ENCODE data around the gene FAM237B.
"Not testable (repeated sequence)": the region's sequence is repeated elsewhere in the genome, so short reads cannot be mapped to it uniquely, and the experiment has no call there.

Gene FAM237B

DNA sequence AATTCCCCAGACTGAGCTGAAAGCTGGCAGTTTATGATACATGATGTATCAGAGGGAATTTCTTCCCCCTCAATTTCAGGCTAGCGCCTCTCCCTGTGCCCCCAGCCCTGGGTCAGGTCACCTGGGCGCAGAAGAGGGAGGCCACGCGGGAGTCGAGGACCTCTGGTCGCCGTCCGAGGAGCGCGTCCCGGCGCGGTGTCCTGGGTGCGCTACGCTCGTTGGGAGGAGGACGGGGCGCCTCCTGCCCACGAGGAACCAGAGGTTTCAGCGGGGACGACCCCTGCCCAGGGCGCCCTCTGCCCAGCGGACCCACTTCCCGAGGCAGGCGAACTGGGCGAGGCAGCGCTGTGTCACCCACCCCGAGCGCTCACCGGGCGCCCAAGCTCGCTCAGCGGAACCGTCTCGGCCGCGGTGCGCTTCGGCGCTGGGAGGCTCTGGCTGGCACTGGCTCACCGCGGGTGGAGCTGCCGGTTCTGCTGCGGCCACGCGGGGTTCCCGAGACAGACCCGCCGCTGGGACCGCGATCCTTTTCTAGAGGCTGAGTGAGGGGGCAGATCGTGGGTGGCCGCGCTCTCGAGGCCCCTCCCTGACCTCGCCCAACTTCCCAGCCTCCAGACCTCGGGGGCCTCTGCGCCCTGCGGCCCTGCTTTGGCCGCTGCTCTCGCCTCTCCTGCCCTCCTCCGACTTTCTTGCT, at the start of gene FAM237B:
Gene FAM237B (minus strand): TSS at position 504 of the 694 bp plus-strand sequence. CDS start 1,556 bp downstream, outside the sequence.
- DNase-seq: no peak

DNA sequence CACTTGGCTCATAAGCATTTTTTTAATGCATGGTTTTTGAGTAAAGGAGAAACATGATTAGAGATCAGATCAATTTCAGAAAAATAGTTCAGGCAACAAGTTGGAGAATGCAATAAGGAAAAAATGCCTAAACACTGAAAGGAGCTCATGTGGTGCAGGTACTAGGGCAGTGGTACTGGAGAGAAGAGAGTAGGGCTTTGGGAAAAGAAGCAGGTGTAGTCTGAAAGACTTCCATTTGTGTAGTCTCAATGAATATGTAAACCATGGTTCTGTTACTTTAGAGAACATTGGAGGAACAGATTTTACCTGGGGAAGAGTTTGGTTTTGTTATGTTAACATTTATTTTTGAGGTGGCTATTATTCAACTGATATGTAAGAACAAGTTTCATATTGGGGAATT, 30.9 kb upstream of the FAM237B start:
- DNase-seq: no peak

DNA sequence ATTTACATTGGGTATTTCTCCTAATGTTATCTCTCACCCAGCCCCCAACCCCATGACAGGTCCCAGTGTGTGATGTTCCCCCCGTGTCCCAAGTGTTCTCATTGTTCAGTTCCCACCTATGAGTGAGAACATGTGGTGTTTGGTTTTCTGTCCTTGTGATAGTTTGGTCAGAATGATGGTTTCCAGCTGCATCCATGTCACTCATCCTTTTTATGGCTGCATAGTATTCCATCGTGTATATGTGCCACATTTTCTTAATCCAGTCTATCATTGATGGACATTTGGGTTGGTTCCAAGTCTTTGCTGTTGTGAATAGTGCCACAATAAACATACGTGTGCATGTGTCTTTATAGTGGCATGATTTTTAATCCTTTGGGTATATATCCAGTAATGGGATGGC, 28.9 kb upstream of the FAM237B start:
- not testable (repeated sequence) for DNase-seq

DNA sequence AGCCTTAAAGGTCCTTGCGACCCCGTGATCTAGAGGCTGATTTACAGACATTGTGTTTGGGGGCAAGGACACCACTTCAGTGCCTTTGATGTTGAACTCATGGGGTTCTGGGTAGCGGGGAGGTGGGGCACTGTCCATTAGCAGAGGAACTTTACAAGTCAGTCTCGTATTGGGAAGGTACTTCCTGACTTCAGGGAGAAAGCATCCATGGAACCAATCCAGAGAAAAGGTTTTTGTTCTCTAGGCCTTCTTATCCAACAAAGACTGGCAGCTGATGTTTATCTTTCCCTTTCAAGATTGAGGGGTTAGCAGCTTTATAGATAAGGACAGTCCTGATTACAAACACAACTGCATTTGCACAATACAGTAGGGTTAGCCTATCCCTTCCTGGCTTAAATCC, 28.2 kb upstream of the FAM237B start:
- no peak for DNase-seq

DNA sequence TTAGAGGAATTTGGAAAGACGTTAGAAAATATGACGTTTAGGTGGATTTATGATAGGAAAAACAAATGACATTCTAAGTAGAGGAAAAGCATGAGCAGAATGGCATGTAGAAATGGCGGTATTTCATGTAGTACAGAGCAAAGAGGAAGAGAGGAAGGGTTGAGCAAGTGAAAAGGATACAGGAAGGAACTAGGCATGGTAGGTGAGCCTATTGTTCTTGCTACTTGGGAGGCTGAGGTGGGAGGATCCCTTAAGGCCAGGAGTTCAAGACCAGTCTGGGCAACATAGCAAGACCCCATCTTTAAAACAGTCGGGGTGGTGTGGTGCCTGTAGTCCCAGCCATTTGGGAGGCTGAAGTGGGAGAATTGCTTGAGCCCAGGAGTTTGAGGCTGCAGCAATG, 26.7 kb upstream of the FAM237B start:
- no peak for DNase-seq

DNA sequence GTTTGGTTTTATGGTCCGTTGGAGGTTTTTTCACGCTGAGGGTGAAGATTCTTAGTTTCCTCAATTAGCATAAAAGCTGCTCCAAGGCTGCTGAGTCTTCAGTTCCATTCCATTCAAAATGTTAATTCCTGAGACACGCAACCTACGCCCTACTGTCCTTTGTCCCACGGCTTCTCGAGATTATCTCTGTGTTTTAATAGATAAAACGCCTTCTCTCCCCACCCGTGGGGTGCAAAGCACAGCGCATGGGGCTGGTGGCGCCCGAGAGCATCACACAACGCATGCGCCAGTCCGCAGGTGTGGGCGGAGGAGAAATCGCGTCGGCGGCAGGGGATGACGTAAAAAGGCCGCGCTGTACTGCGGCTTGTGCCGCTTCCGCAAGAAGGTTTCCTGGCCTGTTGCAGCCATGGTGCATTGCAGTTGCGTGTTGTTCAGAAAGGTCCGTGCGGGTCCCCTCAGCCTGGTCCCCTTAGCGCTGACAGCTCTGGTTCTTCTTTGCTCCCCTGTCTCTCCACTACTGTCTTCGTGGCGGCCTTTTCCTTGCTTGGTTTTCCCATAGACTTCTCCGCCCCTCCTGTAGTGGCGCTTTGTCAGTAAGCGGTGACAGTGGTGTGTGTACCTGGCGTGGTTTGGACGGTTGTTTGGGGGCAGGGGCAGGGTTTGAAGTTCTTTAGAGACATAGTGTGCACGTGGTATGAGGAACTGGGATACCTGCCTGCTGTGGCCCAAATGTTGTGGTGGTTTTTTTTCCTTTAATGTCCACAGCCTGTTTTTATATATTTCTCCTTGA, 25.4 kb upstream of the FAM237B start, which contains the start of gene GTPBP10:
Gene GTPBP10 (plus strand): TSS at position 381 of the 790 bp plus-strand sequence. CDS start 26 bp downstream, at position 407.
- peak; percentile 94 for DNase-seq

DNA sequence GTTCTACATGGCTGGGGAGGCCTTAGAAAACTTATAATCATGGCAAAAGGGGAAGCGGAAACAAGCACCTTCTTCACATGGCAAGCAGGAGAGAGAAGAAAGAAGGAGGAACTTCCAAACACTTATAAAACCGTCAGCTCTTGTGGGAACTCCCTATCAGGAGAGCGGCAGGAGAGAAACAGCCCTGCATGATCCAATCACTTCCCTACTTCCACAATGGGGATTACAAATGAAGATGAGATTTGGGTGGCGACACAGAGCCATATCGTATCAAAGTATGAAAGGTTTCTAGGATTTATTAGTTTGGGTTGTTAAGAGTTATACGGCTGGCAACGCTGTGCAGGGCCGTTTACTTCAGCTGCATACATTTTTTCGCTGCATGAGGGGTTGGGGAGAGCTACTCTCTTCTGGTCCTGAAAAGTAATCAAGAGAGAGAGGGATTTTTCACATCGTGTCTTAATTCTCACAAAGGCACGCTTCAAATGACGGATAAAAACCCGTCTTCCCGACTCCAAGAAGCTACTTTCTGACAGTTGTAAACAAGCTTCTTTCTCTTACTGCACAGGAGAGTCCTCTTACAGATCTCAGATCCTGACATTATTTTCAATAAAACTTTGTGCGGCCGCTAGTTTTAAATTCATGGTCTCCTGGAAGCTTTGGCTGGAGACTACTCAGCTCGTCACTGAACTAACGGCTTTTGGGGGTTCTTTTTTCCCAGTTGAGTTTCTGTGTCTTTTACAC, 24.7 kb upstream of the FAM237B start:
- DNase-seq: no peak

DNA sequence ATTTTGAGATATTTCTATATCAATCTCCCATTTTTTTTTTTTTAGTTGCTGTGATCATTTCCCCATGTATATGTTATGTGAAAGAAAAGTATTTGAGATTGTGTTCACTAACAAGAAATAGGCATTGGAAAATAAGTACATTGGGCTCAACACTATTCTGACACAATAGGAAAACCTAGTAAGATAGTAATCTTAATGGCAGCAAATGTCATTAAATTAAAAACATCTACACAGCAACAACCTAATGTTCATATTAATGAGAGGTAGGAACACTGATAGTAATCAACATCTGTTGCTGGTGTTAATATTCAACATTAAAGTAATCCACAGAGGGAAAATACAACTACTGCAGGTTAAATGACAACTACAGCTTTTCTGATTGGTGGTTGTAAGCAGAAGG, 23.9 kb upstream of the FAM237B start:
- DNase-seq: no peak

DNA sequence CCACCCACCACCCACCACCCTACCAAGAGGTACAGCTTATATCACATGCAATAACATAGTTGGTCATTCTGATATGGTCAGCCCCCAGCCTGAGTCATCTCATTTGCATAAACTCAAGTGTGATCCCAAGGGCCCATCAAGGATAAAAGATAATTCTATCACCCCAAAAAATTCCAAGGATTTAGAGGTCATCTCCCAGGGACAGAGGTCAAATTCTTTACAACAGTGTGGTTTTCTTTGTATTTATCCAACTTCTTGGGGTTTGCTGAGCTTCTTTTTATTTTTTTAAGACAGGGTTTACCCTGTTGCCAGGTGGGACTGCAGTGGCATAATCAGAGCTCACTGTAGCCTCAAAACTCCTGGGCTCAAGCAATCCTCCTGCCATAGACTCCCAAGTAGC, 16.0 kb upstream of the FAM237B start:
- DNase-seq: no peak

DNA sequence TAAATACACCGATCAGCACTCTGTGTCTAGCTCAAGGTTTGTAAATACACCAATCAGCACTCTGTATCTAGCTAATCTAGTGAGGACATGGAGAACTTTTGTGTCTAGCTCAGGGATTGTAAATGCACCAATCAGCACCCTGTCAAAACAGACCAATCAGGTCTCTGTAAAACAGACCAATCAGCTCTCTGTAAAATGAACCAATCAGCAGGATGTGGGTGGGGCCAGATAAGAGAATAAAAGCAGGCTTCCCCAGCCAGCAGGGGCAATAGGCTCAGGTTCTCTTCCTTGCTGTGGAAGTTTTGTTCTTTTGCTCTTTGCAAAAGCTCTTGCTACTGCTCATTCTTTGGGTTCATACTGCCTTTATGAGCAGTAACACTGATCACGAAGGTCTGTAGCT, 13.8 kb upstream of the FAM237B start:
- not testable (repeated sequence) for DNase-seq

DNA sequence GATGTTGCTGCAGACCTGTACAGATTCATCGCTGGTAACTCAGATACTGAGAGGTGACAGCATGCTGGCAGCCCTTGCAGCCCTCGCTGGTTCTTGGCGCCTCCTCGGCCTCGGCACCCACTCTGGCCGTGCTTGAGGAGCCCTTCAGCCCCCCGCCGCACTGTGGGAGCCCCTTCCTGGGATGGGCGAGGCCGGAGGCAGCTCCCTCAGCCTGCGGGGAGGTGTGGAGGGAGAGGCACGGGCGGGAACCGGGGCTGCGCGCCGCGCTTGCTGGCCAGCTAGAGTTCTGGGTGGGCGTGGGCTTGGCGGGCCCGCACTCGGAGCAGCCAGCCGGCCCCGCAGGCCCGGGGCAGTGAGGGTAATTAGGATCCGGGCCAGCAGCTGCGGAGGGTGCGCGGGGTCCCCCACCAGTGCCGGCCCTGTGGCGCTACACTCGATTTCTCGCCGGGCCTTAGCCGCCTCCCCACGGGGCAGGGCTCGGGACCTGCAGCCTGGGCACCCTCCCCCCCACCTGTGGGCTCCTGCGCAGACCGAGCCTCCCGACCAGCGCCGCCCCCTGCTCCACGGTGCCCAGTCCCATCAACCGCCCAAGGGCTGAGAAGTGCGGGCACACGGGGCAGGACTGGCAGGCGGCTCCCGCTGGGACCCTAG, 13.2 kb upstream of the FAM237B start:
- DNase-seq: no peak

DNA sequence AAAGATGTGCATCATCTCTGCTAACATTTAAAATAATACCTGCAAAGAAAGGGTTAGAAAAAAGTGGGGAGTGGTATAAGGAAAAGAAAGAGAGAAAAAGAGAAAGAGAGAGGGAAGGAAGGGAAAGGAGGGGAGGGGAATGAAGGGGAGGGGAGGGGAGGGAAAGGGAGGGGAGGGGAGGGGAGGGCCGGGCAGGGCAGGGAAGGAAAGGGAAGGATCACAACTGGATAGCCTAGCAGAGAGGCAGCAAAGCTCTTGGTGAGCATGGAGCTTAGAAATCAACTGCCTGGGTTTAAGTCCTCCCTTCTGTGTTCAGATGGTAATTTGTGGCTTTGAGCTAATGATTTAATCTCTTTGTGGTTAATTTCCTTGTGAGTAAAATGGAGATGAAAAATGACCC, 5.4 kb upstream of the FAM237B start:
- no peak for DNase-seq

DNA sequence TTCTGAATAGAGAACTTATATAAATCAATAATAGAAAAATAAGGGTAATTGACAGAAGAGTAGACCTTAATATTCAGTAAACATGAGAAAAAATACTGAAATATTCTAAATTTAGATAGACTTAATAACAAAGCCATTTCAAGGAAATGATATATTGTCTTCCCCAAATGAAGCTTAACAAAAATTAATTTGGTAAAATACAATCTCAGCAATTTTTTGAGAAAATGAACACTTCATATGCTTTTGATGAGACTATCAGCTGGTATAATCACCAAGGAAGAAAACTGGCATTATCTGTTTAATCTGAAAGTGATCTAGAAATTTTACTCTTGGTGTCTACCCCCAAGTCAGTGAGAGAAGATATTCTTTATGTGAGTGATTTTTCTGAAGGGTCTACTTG, 1.7 kb upstream of the FAM237B start:
- DNase-seq: no peak

DNA sequence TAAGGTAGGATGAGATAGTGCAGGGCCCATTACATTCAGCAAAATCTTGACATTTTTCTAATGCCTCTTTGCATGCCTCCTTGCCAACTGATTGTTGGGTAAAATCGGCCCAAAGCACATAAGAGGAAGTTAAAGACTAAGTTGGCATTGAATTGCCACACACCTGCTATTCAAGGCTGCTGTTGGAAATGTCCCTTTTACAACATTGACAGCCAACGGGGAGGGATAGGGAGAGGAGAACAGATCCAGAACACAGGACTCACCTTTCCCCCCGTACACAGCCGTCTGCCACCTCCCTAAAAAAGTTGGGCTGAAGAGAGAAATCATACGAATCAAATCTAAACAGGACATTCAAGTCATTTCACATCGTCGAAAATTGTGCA, 695 bp downstream of the FAM237B start:
- DNase-seq: no peak

DNA sequence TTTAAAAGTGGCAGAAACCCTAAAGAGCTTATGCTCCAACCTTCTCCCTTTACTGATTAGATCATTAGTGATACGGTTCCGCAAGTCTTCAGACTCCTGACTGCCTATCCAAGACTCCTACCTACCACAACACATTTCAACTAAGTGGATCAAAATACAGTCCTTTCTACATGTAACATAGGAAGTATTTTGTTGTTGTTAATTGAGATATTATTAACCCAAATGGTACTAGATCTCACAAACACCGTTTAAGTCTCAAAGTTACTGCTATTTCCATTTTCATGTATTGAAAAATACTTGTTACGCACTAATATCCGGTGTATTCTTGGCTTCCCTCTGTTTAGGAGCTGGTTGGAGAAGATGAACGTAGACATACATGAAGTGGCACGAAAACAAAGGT, 1.1 kb downstream of the FAM237B start:
- DNase-seq: no peak

DNA sequence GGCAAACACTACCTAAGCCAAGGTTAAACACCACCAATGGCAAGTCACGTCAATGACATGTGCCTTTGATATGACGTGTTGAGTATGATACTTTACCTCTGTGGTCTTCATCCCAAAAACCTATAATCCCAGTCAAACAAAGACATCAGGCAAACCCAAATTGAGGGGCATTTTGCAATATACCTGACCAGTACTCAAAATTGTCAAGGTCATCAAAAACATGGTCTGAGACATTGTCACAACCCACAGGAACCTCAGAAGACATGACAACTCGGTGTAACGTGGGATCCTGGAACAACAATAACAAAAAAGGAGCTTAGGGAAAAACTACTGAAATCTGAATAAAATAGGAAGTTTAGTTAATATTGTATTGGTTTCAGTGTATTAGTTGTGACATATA, 7.2 kb downstream of the FAM237B start:
- no peak for DNase-seq

DNA sequence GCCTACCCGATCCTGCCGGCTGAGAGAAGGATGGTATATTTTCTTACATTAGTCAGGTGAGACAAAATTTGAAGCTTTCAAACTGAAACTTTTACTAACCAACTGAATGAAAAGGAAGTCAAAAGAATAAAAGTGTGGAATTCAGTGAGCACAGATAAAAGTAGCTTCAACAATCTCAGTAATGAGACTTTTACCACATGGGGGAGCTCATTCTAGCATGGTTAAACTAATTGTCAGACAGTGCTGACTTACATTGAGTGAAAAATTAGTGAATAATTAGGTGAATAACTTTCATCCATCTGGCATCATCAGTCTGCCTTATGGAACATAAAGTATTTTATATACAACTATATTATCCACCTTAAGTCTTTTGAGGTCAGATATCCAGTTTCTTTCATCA, 8.4 kb downstream of the FAM237B start:
- DNase-seq: no peak

DNA sequence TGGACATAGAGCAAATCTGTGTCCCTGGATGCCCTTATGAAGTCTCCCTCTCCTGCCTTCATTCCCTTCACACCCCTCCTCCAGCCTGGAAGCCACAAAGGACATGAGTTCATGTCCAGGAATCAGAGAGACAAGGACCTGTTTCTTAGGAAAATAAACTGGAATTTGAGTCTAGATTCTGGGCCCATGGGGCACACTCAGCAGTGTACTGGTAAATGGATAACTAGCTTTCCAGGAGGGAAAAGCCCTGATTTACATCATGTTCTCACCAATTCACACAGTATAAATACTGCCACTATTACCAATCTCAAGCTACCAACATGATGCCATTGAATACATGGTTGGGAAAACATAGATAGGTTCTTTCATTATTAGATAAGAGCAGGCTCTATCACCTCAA, 9.9 kb downstream of the FAM237B start:
- DNase-seq: no peak

DNA sequence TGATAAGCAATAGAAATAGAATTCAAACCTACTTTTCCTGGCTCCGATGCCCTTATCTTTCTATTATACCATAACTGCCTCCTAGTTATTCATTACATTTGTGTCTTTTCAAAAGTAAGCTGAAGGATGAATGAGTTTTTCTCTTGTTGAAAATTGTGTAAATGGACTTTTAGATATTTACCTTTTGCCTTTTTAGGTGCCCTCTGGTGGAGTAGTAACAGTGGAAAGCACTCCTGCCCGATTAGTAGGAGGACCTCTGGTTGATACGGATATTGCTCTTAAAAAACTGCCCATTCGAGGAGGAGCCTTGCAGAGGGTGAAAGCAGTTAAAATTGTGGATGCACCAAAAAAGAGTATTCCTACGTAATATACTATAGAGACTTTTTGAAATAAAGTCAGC, 11.2 kb downstream of the FAM237B start:
- DNase-seq: no peak

DNA sequence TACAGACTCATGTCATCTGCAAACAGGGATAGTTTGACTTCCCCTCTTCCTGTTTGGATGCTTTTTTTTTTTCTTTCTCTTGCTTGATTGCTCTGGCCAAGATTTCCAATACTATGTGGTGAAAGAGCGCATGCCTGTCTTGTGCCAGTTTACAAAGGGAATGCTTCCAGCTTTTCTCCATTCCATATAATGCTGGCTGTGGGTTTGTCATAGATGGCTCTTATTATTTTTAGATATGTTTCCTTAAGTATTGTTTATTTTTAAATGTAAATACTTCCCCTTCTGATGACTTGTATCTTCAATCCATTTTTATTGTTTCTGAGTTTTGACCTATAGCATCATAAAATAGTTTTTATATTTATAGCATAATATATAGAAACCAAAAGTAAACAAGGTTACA, 17.9 kb downstream of the FAM237B start:
- DNase-seq: no peak

DNA sequence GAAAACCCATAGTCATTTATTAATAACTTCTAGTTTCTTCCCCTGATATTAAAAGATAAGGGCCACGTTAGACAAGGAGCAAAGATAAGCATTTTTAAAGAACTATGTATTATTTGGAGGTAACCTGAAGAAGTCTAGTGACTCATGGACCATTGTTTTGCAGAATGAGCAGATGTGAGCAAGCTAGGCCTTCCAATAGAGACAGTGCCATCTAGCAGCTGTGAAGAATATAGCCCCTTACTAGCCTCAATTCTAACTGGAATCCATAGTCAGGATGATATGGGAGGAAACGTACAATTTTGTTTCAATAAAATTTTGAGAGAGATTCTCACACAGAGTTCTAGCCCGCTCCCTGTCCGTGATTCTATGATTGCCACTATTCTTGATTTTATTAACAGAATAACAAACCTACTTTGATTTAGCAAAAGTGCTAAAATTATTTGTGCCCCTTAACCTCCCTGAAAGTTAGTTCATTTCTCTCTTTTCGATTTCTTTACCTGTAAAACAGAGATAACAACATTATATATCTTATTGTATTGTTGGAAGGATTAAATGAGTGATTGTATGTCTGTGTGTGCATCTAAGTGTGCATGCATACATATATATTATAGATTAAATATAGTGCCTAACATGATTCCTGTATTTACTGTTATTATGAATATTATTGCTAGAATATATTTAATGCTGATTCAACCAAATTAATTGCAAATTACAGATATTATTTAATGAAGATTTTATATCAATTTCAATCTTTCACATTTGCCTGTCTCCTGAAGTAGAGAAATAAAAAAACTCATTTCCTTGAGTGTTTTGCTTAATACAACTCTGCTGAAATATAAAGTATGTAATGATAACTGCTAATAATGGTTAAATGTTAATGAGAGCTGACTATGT, 22.7 kb downstream of the FAM237B start:
- no peak for DNase-seq

All from stimulated activated naive CD4-positive, alpha-beta T cell treated with Interleukin-2 at 50 U/mL for 16 hours (primary cell).